ENCODE results near the gene KISS1.

- no peak for TF ChIP-seq ZBTB7A (tag by site-specific recombination; IDR thresholded peaks at IDR 0.05; ENCODE audit: low read depth)
- no peak for TF ChIP-seq ZNF530 (tag by site-specific recombination; IDR thresholded peaks at IDR 0.05; ENCODE audit: low read depth)
- TF ChIP-seq CTCF (tag by site-specific recombination; IDR thresholded peaks at IDR 0.05), result no peak
- TF ChIP-seq ZNF335 (tag by site-specific recombination; conservative IDR thresholded peaks at IDR 0.05), result no peak
- no peak for TF ChIP-seq ZNF398 (tag by site-specific recombination; IDR thresholded peaks at IDR 0.05)
- no peak for TF ChIP-seq ZBTB26 (tag by site-specific recombination; optimal IDR thresholded peaks at IDR 0.05)
- no peak for TF ChIP-seq ZNF610 (tag by site-specific recombination; IDR thresholded peaks at IDR 0.05; ENCODE audit: borderline replicate concordance)
Observed at GRCh38 chr1:204155881-204156280, 40.4 kb downstream of the KISS1 start.
